GM18507 (cell line): ENCODE results near the gene KIRREL3.

Source experiments
- DNase-seq: peaks from one replicate; pipeline ENCODE4 v3.0.0; 2011; ENCODE audit warnings: low read depth; ENCODE audit not compliant: insufficient read length; ENCODE audit errors: extremely low spot score
- FAIRE-seq: peaks from 2 replicates; lab custom pipeline; 2011; peaks lifted over from hg19 to GRCh38; lab: Jason Lieb, UNC

Gene KIRREL3

GRCh38 chr11:126543691-126544090 is 456.9 kb downstream of the KIRREL3 start:
- no peak for FAIRE-seq

GRCh38 chr11:126542334-126543015 is 458.1 kb downstream of the KIRREL3 start:
- FAIRE-seq (no peak), DNase-seq (no peak)

More at GRCh38 chr11:126543691-126544090, 456.9 kb downstream of the KIRREL3 start:
- DNase-seq, result no peak

DNA sequence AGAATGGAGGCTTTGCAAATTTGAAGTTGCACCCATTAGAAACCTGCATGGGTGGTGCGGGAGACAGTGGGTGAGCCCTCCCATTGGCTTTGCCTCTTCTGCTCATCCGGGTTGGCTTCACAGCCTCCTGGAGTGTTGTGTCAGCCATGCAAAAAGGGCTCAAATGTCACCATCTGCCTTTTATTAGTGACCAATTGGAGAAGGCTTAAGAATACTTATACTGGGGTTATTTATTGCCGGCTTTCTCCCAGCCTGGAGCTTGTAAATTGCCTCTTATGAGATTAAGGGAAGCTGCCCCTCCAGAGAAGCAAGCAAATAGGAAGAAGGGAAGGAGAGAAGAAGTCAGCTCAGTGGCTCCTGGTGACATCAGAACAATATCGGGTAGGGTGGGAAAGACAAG is 462.5 kb downstream of the KIRREL3 start:
- no peak for FAIRE-seq
- DNase-seq, result no peak

- FAIRE-seq (no peak), DNase-seq (no peak)
These were observed 463.1 kb downstream of the KIRREL3 start for GRCh38 chr11:126537492-126537891.

- FAIRE-seq (no peak), DNase-seq (no peak)
These were observed 466.3 kb downstream of the KIRREL3 start for GRCh38 chr11:126534141-126534805.

DNA sequence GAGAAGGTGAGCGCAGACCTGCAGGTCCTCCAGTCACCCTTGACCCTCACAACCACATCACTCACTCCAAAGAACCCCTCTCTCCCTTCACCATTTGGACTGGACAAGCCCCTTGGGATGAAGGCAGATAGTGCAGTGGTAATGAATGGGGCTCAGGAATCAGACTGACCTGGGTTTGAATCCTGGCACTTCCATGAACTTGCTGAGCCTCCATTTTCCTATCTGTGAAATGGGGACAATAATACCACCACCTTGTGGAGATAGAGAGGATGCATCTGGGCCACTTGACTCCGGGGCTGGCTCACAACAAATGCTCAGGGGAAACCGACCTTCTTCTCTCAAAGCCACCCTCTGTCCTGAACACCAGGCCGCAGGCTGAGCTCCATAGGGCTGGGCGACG is 467.0 kb downstream of the KIRREL3 start:
- DNase-seq (no peak), FAIRE-seq (no peak)

DNA sequence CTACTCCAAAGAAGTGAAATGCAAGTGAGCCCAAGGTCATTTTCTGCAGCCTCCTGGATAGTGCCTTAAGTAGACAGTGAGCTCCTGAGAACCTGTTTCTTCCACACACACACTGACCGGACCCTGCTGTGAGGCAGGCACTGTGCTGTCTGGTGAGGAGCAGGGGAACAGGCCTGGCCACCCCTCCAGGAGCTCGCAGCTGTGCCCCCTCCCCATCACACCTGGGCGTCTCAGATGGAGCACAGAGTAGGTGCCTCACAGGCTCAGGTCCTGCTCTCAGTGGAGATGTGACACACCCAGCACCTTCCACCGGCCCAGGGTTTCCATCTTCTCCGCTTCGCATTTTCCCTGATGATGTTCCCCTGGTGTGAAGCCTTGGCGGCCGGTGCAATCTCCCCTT is 470.2 kb downstream of the KIRREL3 start:
- no peak for DNase-seq
- FAIRE-seq, result no peak

GRCh38 chr11:126529037-126529436 is 471.5 kb downstream of the KIRREL3 start:
- DNase-seq (no peak), FAIRE-seq (no peak)

DNA sequence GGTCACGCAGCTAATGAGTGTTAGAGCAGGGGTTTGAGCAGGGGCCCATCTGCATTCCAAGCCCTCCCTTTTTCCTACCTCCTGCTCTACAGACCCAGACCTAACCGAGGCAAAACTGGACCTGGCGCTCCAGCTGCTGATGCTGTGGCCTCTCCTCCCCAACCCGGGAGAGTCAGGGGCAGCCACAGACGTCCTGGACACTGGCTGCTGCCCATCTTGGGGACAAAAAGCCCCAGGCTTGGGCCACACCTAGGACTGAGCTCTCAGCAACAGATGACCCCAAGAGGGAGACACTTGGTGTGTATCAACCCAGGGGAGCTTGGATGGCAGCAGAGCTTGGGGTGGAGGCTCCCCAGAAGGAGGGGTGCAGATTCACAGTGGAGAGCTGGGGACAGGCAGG is 472.5 kb downstream of the KIRREL3 start:
- FAIRE-seq (no peak), DNase-seq (no peak)

- DNase-seq (no peak), FAIRE-seq (no peak)
These were observed 472.9 kb downstream of the KIRREL3 start for GRCh38 chr11:126527651-126528050.

DNA sequence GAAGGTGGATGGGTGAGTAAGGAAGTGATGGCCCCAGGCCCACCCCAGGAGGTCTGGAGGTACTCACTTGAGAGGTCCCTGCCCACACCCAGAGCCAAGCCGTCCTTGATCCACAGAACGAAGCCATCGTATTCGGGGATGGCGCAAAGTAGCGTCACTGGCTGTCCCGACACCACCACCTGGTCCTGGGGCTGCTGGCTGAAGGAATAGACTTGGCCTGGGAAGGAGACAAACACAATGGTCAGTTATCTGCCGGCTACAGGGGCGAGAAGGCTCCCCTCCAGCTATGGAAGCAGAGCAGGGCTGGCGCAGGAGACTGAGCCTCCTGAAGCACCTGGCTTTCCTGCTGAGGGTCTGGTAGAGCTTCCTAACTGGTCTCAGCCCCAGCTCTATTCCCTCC is 474.1 kb downstream of the KIRREL3 start:
- FAIRE-seq (no peak), DNase-seq (no peak)

GRCh38 chr11:126525702-126526101 is 474.9 kb downstream of the KIRREL3 start:
- no peak for FAIRE-seq
- DNase-seq, result no peak

DNA sequence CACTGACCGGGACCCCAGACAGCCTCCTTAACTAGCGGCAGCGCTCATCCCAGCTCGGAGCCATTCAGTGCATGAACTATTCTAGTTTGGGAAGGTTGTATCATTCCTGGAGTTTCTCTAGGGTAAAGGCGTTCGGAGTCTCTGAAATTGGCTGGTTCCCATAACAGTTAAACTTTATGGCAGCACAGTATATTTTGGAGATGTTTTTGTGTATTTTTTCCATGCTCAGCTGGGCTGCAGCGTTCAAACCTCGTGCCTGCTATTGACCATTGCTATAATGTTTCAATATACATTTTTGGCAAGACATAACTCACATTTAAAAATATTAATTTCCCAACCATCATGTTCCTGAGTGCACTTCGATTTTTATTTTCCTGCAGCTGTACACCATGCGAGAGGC is 475.4 kb downstream of the KIRREL3 start:
- DNase-seq, result no peak
- no peak for FAIRE-seq

DNA sequence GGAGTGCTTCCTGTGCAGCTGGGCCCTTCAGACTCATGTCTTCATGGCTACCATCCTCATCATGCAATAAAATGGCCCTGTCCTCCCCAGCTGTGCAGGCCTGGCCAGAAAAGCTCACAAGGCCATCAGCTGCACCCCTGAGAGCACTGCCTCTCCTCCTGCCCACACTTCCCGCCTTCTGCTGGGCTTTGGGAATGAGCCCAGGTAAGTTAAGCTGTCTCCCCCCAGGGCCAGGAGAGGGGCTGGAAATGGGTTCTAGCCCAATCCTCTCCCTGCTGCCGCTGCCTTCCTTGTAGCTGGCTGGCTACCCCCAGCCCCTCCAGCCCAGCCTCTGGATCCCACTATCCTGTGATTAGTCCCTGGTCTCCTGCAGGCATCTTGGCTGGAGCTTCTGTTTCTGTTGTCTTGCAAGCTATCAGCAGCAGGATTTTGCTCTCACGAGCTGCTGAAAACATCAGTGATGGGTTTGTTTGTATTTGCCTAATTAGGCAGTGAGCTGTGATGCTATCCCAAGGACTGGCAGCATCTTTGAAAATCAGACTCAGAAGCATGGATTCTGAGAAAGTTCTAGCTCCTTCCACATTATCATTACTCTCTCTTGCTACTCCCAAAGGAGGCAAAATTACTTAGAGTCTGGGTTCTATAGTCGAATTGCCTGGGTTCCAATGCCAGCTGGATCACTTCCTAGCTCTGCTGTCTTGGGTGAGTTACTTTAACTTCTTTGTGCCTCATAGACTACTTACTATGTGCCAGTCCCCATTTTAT is 476.9 kb downstream of the KIRREL3 start:
- DNase-seq (no peak), FAIRE-seq (no peak)

DNA sequence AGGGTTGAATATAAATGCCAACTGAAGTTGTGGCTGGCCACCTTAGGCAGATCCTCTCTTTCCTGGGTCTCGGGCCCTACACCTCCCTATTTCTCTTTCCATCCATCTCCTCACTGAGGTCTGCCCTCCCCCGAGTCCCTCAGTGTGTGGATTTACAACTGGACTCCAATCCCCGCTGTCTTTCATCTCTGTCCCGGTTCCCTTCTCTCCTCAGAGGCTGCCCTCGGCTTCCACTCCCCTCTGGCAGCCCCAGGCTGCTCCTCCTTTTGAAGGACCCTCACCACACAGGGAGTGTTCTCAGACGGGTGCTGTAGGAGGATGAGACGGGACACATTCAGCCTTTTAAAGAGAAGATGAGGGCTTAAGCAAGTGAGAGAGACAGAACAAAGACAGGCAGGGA is 478.0 kb downstream of the KIRREL3 start:
- FAIRE-seq, result no peak
- DNase-seq, result no peak

GRCh38 chr11:126522152-126522551 is 478.4 kb downstream of the KIRREL3 start:
- FAIRE-seq, result no peak
- no peak for DNase-seq

- FAIRE-seq (no peak), DNase-seq (no peak)
These were observed 479.4 kb downstream of the KIRREL3 start for GRCh38 chr11:126521196-126521595.

GRCh38 chr11:126519764-126520734 is 480.5 kb downstream of the KIRREL3 start:
- no peak for FAIRE-seq

DNA sequence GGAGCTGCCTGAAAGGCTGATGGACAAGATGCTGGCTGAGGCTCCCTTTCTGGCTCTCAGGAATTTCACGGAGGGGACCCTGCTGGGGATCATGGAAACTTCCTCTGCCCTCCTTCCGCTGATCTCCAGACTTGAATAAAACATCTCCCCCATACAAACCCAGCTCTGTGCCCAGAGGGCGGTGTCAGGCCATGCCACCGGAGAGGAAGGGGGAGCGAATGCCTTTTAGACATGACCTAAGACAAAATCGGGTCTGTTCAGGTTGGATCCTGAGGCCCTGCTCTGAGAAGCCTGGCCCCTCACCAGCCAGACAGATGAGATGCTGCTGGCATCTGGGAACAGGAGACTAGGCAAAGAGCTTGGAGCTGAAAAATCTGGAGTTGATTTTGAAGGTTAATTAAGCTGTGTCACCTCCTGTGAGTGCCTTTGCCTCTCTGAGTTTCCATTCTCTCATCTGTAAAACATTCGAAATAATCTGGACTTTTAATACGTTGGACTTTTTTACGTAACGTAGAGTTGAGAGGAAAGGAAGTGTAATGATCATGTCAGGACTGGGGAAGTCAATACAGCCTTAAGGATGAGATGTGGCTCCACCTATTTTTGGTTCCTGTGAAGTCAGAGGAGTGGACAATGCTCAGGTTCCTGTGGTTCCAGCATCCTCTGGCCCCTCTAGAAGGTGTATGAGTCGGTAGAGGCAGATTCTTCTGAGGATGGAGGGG is 481.4 kb downstream of the KIRREL3 start:
- FAIRE-seq (no peak), DNase-seq (no peak)

More at GRCh38 chr11:126519764-126520734, 480.5 kb downstream of the KIRREL3 start:
- no peak for DNase-seq
